HG03457 (cell line): ENCODE measurements around the gene SNAI3.
"Not testable (repeated sequence)": the region's sequence is repeated elsewhere in the genome, so short reads cannot be mapped to it uniquely, and the experiment has no call there.

ENCODE experiments used
- ATAC-seq: cut with Tn5 transposase; IDR thresholded peaks from one replicate; pipeline ENCODE4 v1.9.1; 2021; ENCODE audit warnings: moderate number of reproducible peaks; ENCODE audit not compliant: unreplicated experiment

Gene SNAI3

DNA sequence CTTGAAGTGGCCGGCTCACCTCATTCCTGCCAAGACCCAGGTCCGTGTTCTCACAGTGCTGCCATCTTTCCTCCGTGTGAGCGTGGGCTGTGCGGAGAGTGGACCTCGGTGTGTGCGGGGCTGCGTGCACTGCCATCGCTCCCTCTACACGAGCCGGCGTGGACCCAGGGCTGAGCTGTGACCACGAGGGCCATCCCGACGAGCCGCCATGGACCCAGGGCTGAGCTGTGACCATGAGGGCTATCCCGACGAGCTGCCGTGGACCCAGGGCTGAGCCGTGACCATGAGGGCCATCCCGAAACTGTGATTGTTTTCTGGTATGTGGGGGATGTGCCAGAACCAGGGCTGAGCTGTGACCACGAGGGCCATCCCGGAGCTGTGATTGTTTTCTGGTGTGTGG is 14.5 kb downstream of the SNAI3 start:
- no peak for ATAC-seq

DNA sequence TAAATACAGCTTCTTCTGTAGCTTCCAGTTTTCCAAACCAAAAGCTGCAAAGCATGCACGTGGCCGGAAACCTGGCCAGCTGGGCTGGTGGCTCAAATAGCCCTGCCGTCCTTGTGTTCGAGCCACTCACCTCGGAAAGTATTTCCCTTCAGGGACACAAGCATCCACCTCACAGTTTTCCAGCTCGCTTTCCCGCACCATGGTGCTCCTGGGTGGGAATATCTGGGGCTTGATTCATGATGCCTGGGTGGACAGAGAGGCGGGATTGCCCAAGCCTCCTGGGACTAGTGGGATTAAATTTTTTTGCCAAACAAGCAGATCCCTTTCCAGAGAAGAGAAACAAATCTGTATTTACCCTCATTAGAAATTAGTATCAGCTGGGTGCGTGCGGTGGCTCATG is 16.3 kb downstream of the SNAI3 start:
- ATAC-seq: no peak

DNA sequence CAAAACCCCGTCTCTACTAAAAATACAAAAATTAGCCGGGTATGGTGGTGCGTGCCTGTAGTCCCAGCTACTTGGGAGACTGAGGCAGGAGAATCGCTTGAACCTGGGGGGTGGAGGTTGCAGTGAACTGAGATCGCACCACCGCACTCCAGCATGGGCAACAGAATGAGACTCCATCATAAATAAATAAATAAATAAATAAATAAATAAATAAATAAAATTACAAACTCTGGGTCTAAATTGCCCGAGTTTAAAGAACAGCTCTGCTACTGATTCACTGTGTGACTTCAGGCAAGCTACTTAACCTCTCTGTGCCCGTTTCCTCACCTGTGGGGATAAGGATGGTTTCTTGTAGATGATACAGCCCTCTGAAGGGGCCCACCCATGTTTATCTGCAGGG is 16.8 kb downstream of the SNAI3 start:
- not testable (repeated sequence) for ATAC-seq

DNA sequence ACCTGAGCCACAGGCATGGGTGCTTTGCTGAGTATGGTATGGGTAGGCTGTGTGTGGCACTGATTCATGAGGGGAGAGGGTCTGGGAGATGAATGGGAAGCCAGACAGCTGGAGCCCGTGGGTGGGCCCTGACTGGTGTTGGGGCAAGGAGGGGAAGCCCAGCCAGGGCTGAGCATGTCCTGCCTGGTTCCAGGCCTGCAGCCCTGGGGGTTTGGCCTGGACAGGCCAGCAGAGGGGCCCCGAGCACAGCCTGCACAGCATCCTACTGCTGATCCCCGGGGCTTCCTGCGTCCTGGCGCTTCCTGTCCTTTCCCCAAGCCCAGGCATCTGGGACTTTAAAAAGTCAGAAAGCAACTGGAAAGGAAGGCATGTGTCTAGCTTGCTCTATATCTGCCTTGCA is 18.8 kb downstream of the SNAI3 start:
- no peak for ATAC-seq

DNA sequence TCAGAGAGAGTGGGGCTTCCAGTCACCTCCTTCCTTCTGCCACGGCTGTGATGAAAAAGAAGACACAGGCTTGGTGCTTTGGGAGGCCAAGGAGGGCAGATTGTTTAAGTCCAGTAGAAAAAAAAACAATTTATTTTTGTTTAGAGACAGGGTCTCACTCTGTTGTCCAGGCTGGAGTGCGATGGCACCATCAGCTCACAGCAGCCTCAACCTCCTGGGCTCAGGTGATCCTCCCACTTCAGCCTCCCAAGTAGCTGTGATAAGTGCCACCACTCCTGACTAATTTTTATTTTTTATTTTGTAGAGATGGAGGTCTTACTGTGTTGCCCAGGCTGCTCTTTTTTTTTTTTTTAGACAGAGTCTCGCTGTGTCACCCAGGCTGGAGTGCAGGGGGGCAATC is 20.7 kb downstream of the SNAI3 start:
- no peak for ATAC-seq

DNA sequence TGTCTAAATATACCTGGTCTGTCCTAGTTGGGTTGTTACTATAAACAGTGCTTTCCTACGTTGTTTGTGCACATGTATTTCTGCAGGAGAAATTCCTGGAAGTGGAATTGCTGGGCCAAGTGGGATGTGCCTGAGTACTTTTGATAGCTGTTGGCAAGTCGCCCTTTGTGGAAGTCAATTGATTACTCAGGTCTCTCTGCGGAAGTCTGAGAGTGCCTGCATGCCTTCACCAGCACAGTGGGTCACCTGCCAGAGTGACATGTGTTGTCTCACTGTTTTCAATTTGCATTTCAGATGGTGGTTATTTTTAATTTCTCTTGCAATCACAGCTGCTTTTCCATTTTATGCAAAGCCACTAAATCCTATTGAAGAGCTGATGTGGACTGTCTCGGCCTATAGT is 21.2 kb downstream of the SNAI3 start:
- no peak for ATAC-seq

DNA sequence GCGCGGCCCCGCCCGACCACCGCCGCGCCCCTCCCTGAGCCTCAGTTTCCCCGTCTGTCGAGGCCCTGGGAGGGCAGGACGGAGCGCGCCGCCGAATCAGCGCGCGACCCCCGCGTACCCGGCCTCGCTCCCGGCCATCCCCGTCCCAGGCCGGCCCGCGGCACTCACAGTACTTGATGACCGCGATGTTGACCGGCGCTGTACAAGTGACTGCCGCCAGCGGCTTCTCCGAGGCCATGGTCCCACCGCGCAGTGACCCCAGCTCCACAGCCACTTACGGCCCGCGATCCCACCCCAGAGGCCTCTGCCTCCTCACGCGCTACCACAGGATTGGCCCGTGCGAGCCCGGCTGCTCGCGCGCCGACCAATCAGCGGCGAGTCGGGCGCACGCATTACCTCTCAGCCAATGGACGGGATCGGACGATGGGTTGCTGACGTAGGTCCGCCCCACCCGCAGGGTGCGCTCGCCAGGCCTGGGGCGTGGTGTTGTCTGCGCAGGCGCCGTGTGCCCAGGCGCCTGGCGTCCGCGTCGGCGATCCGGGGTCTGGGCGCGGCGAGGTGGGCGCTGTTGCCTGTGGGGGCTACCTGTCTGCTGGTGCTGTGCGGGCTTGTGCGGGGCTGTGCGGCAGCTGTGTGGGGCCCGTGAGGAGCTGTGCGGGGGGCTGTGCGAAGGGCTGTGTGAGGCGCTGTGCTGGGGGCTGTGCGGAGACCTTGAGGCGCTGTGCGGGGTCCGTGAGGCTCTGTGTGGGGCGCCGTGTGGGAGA is 23.3 kb downstream of the SNAI3 start, which contains the start of gene MVD:
Gene MVD, minus strand, starts transcription at position 249 of the 764 bp plus-strand sequence. Its CDS starts 11 bp downstream, at position 238.
- ATAC-seq: peak; percentile 87

DNA sequence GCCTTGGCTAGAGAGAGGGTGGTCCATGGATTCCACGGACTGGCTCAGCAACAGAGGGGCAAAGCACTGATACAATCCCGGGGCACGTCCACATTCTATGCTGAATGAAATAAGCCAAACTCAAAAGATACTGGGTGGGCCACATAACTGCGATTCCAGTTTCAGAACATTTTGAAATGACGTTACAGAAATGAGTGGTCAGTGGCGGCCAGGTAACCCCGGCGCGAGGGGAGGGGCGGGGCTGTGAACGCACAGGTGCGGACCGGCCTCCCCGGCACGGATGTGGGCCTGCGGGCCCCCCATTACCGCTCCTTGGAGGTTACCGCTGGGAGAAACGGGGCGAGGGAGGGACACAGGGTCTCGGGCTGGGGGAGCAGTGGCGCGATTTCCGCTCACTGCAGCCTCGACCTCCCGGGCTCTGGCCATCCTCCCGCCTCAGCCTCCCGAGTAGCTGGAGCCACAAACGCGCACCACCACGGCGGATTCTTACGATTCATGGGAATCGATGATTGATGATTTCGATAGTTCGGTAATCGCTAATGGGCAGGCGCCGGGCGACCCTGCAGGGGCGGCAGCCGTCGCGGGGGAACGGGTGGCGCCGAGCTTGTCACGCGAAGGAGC is 24.0 kb downstream of the SNAI3 start:
- peak; percentile 3 for ATAC-seq

DNA sequence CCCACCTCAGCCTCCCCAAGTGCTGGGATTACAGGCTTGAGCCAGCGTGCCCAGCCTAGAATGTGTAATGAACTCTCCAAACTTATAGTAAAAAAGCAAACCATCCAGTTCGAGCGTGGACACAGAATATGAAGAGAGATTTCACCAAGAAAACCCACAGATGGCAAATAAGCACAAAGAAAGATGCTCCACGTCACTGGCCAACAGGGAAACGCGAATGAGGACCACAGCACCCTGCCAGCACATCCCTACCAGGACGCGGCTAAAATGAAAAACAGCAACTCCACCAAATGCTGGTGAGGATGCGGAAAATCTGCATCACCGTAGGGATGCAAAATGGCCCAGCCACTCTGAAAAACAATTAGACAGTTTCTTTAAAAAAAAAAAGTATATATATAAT is 24.8 kb downstream of the SNAI3 start:
- ATAC-seq: no peak

DNA sequence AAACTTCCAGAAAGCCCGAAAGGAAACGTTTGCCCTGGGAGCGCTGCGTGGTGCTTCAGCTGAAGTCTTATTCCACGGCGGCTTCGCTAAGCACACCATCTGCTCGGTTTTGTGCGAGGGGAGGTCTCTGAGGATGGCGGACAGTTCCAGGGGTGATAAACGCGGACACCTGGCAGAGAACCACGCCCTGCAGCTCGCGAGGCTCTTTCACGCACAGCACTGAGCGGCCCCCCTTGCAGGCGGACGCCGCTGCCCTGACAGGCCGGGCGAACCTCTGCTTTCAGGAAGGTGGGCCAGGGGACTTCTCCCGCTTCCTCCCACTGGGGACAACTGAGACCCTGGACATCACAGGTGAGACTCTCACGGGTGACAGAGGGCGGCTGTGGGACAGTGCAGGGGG is 27.1 kb downstream of the SNAI3 start:
- no peak for ATAC-seq

DNA sequence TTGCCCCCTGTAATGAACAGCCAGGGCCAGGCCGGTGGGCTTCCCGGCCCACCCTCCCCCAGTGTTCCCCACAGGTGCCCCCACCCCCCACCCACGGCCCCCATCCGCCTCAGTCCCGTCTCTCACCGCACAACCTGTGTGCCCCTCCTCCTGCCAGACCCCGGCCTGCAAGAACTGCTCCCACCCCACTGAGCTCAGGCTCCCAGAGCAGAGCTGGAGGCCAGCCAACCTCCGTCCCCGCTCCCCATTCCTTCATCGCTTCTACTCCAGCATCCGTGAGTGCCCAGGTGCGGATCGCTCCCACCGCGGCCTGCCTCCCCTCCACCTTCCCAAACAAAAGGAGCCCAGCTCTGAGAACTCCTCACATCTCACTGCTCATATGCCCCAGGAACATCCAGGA is 27.6 kb downstream of the SNAI3 start:
- ATAC-seq: no peak

DNA sequence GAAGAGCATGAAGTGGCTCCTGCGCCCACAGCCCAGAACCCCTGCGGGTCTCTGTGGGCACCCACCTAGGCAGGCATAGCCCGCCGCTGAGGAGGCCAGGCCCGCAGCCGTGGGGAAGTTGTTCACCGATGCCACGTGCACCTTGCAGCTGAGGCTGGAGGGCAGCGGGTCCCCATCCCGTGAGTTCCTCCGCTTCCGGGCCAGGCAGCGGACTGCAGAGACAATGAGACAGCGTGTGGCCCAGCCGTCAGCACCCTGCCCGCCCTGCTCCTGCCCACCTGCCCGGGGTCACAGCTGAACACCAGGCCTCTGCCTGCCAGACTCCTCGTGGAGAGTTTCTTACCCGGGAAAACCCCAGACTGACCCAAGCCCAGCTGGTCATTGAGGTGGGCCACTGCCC is 28.9 kb downstream of the SNAI3 start:
- ATAC-seq: no peak

DNA sequence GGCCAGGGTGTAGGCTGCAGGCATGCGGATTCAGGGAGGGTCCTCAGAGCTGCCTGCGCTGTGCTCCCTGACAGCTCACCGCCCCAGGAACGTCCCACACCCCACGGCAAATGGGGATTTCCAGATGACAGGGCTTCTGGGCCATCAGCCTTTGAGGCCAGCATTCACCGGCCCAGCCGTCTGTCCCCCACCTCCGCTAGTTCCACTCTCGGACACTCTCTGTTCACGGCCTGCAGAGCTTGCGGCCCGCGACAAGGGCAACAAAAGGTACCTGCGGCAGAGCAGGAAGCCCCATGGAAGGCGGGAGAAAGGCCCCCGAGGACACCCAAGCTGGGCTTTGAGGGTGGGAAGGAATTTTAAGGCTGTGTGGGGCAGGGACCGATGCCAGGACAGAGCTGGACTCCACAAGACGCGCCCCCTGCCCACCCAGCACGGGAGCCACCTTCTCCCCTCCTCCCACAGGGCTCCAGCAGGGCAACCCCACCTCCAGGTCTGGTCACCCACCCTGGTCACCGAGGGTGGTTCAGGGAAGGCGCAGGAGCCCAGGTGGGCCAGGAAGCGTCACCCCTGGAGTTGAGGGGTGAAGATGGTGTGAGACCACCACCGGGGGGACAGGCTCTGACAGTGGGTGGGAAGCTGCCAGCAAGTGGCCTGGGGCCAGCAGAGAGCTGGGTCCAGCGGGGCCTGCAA is 29.9 kb downstream of the SNAI3 start:
- no peak for ATAC-seq

DNA sequence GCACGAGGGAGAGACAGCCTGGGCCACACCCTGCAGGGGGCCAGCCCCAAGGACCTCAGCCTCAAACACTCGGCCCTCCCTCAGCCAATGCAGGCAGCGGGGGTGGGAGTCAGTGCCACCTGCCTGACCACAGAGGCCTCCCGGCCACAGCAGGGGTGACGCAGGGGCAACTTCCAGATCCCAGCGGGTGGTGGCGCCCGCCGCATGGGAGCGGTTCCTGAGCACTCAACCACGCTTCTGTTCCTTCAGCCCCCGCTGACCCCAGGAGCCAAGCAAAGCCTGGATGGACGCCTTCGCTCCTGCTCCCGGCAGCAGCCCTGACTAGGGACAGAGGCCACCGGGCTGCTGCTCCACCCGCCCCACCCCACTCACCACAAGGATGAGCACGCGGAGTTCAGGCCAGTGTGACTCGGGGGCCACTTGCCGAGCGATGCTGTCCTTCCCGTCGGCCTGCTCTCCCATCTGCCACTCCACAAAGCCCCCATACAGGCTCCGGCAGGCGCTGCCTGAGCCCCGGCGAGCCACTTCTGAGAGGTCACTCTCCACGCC is 30.5 kb downstream of the SNAI3 start:
- ATAC-seq: no peak

DNA sequence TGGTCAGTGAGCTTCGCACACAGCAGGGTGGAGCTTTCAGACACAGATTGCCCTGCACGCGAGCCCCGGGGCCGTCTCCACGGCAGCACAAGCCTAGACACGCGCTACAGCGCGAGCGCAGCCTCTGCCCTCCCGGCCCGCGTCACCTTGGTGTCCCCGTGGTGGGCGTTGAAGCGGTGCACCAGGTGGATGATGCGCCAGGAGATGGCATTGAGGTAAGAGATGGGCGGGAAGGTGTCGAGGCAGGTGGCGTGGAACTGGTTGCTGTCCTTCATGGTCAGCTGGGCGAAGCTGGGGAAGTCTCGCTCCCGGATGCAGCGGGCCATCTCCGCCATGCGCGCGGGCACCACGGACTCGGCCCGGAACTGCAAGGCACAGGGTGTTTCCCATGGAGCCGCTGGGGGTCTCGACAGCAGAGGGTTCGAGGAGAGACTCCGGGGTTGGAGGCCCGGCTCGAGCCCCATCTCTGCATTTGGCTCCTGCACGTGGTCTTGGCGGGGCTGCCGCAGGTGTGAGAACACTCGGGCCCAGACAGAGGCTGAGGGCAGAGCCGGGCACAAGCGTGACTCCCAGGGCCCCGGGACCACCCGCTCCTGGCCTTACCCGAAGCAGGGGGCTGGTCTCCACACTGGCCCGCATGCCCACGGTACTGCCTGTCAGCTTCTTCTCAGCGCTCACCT is 31.1 kb downstream of the SNAI3 start:
- no peak for ATAC-seq

DNA sequence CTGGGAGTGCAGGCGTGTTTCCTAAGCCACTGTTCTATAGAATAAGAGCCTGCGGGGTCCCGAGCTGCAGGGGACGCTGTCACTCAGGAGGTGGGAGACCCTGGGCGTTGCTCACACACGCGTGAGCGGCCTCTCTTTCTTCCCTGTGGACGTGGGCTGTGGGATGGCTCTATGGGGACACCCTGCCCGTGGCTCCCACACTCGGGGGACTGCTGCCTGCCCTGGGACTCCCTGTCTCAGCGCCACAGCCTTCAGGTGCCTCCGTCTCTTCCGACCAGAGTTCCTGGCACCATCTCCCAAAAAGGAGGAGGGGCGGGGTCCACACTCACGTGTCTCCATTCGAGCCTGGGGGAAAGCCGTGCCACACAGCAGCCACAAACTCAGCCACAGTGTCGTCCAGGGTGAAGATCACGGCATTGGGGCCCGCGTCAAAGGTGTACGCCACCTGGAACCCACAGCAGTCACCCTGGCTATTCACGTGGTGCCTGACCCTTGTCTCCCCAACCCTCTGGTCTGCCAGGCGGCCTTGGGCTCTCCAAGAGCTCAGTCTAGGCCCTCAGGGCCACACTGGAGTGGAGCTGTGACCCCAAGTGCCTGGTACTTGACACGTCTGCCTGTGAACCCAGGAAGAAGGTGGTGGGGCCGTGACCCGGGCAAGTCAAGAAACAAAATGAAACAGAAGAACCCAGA is 31.8 kb downstream of the SNAI3 start:
- no peak for ATAC-seq

DNA sequence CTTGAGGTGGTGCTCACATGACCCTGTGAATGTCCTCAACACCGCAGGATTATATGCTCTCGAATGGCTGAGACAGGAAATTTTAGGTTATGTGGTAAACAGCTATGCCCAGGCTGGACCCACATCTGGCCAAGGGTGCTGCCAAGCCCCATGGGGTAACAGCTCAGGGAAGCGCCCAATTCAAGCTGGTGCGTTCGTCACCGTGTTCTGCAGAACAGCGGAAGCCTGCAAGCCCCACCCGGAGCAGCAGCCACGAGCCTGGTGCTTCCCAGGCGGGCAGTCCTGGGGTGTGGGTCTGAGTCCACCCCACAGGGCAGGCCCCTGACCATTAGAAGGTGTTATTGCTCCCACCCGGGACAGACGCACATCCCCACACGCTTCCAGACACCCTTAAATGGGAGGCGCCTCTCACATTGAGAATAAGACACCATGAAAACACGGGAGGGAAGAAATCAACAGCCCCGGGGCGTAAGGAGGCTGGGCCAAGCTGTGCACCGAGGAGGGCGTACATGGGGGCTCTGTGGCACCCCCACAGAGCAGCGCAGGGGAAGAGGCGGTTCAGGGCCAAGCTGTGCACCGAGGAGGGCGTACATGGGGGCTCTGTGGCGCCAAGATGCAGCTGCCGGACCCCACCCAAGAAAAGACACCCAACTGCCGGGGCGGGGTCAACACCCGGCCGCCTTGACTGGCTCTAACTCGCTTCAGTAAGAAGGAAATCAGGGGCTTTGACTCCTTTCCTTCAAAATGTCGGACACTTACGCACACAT is 32.5 kb downstream of the SNAI3 start:
- no peak for ATAC-seq

DNA sequence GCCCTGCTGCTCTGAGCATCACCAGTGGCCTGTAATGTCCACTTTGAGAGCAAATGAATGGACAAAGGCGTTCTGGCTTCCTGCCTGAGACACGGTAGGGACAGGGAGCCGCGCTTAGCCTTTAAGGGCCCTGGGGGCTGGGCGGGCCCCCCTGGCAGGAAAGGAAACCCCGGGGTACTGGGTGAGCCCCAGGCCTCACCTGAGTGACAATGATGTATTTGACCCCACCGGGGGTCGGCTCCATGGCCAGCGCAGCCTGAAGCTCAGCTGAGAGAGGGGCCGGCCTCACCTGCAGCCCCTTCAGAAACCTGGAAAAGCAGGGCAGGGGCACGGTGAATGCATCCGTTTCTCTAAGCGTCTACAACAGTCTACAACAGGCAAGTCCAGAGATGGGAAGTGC is 33.2 kb downstream of the SNAI3 start:
- ATAC-seq: no peak

DNA sequence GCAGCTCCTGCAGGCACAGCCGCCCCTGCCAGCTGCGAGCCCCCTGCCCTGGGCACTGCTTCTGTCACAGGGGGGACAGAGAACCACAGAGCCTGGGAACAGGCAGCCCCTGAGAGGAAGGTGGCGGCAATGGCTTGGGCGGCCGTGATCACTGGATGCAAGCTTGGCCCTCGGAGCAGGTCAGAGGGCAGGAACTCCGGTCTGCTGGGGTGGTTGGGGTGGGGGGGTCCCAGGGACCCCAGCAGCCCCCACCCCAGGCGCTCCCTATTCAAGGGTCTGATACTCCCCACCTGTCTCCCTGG is 33.6 kb downstream of the SNAI3 start:
- no peak for ATAC-seq
